ENCODE data around the gene WDR37. TPM values are rescaled to one million over a fixed set of nuclear protein-coding genes. Genes with fewer than 3 reads are reported as not detected.

Gene WDR37
- total and polyA plus RNA-seq, 12 donors, result 15.8 to 32.7 (median 23.3) TPM

- 46 to 58% (median 49%) methylated on average over 3 of the region's 3 CpGs for WGBS, 4 donors
- intact Hi-C loops (cut with DNase I), result no loop called here
Observed at GRCh38 chr10:1142596-1142995, 86.4 kb downstream of the WDR37 start.

DNA sequence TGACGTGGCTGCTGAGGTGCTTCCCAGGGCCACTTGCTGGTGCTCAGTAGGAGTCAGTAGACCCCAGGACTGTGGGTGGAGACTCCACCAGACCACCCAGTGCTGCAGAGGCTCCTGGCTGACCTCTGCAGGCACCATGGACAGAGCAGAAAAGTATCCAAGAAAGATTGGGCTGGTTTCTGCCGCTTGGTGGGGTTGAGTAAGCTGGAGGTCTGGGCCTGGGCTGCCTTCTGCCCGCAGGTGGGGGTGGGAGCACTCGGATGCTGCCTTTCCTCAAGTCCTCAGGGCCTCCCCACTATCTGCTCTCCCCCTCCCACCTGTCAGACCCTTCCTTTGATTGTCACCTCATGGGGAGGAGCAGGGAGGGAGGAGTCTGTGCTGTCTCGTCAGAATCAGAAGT is 91.6 kb downstream of the WDR37 start:
- 47 to 73% (median 61%) methylated on average over 2 to 5 of the region's 5 CpGs for WGBS, 4 donors
- Histone ChIP-seq H3K4me1 (replicated peaks in 1 of 2) (no peaks in the 10 kb centered on the region), H3K27ac (no peak overlapping the region), H3K9me3 (replicated peaks in 1 of 3) (peaks cover 0 to 8% (median 0%) of the 10 kb centered on the region in 3 donors), H3K36me3 (replicated peaks in 1 of 2) (no peaks in the 10 kb centered on the region), H3K27me3 (no peaks in the 10 kb centered on the region), H3K4me3 (no peak overlapping the region)
- DNase-seq, result no peak
- intact Hi-C loops (cut with DNase I), result no loop called here
- TF ChIP-seq POLR2A (IDR thresholded peaks at IDR 0.05), result no peak
- no peak for TF ChIP-seq CTCF (IDR thresholded peaks at IDR 0.05)

More at GRCh38 chr10:1142596-1142995, 86.4 kb downstream of the WDR37 start:
- Histone ChIP-seq H3K4me3 (no peak overlapping the region), H3K27ac (no peak overlapping the region), H3K4me1 (replicated peaks in 1 of 2) (no peaks in the 10 kb centered on the region), H3K27me3 (no peaks in the 10 kb centered on the region), H3K9me3 (replicated peaks in 1 of 3) (peaks cover 0 to 13% (median 0%) of the 10 kb centered on the region in 3 donors), H3K36me3 (replicated peaks in 1 of 2) (no peaks in the 10 kb centered on the region)
- no peak for TF ChIP-seq CTCF (IDR thresholded peaks at IDR 0.05)
- no peak for TF ChIP-seq POLR2A (IDR thresholded peaks at IDR 0.05)
- no peak for DNase-seq

GRCh38 chr10:1148855-1149605 is 92.8 kb downstream of the WDR37 start:
- no peak overlapping the region for H3K27ac ChIP-seq
- DNase-seq, result peak in 1 of 7 donors; percentile 33

More at GRCh38 chr10:1148855-1149605, 92.8 kb downstream of the WDR37 start:
- no peak overlapping the region for H3K4me3 ChIP-seq
- intact Hi-C loops (cut with DNase I), result no loop called here
- no peaks in the 10 kb centered on the region for H3K36me3 ChIP-seq (replicated peaks in 1 of 2)
- H3K9me3 ChIP-seq (replicated peaks in 1 of 3), result peaks cover 0 to 8% (median 0%) of the 10 kb centered on the region in 3 donors
- 88 to 91% (median 88%) methylated on average over 17 of the region's 17 CpGs for WGBS, 4 donors
- no peaks in the 10 kb centered on the region for H3K4me1 ChIP-seq (replicated peaks in 1 of 2)
- TF ChIP-seq POLR2A (IDR thresholded peaks at IDR 0.05), result no peak
- no peak for TF ChIP-seq CTCF (IDR thresholded peaks at IDR 0.05)
- no peaks in the 10 kb centered on the region for H3K27me3 ChIP-seq
